ENCODE results near the gene SLC38A9. TPM values are rescaled to one million over a fixed set of nuclear protein-coding genes. Genes with fewer than 3 reads are reported as not detected.

SLC38A9 gene
- total RNA-seq, 3 donors from 2014 or later, result 20.2 to 28.1 (median 20.6) TPM

- Histone ChIP-seq H3K4me3 (no peak overlapping the region), H3K9me3 (no peaks in the 10 kb centered on the region), H3K36me3 (ENCODE audit: low read depth) (no peaks in the 10 kb centered on the region), H3K4me1 (ENCODE audit: low read depth) (no peaks in the 10 kb centered on the region)
- intact Hi-C loops (cut with DNase I, micrococcal nuclease), result no loop called here
- ATAC-seq, result no peak
- TF ChIP-seq, protein P1, sequence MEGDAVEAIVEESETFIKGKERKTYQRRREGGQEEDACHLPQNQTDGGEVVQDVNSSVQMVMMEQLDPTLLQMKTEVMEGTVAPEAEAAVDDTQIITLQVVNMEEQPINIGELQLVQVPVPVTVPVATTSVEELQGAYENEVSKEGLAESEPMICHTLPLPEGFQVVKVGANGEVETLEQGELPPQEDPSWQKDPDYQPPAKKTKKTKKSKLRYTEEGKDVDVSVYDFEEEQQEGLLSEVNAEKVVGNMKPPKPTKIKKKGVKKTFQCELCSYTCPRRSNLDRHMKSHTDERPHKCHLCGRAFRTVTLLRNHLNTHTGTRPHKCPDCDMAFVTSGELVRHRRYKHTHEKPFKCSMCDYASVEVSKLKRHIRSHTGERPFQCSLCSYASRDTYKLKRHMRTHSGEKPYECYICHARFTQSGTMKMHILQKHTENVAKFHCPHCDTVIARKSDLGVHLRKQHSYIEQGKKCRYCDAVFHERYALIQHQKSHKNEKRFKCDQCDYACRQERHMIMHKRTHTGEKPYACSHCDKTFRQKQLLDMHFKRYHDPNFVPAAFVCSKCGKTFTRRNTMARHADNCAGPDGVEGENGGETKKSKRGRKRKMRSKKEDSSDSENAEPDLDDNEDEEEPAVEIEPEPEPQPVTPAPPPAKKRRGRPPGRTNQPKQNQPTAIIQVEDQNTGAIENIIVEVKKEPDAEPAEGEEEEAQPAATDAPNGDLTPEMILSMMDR (IDR thresholded peaks at IDR 0.05), result no peak
- no peak for DNase-seq
These were observed 30.8 kb downstream of the SLC38A9 start for GRCh38 chr5:55681301-55681700.

DNA sequence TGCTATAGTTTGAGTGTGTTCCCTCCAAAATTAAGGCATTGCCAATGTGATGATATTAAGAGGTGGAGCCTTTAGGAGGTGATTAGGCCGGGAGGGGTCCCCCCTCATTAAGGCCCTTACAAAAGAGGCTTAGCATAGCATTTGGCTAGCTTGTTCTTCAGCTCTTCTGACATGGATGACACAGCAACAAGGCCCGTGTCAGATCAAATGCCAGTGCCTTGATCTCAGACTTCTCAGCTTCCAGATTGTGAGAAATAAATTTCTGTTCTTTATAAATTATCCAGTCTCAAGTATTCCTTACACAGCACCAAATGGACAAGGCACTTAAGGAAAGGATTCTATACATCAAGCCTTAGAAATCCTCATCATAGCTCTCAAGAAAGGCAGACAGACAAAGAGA lies 31.8 kb downstream of the SLC38A9 start:
- H3K36me3 ChIP-seq (ENCODE audit: low read depth), result no peaks in the 10 kb centered on the region
- intact Hi-C loops (cut with DNase I, micrococcal nuclease), result no loop called here
- H3K9me3 ChIP-seq, result no peaks in the 10 kb centered on the region
- ATAC-seq, result no peak
- DNase-seq, result no peak
- H3K4me1 ChIP-seq (ENCODE audit: low read depth), result no peaks in the 10 kb centered on the region
- TF ChIP-seq, protein P1 (IDR thresholded peaks at IDR 0.05), result no peak
- H3K4me3 ChIP-seq, result no peak overlapping the region

- TF ChIP-seq, protein P1 (IDR thresholded peaks at IDR 0.05), result no peak
- DNase-seq (no peak), ATAC-seq (no peak)
- H3K36me3 ChIP-seq (ENCODE audit: low read depth), result no peaks in the 10 kb centered on the region
- H3K4me3 ChIP-seq, result no peak overlapping the region
- H3K9me3 ChIP-seq, result no peaks in the 10 kb centered on the region
- intact Hi-C loops (cut with DNase I, micrococcal nuclease), result no loop called here
- no peaks in the 10 kb centered on the region for H3K4me1 ChIP-seq (ENCODE audit: low read depth)
These were observed 32.6 kb downstream of the SLC38A9 start for GRCh38 chr5:55679556-55679955.

DNA sequence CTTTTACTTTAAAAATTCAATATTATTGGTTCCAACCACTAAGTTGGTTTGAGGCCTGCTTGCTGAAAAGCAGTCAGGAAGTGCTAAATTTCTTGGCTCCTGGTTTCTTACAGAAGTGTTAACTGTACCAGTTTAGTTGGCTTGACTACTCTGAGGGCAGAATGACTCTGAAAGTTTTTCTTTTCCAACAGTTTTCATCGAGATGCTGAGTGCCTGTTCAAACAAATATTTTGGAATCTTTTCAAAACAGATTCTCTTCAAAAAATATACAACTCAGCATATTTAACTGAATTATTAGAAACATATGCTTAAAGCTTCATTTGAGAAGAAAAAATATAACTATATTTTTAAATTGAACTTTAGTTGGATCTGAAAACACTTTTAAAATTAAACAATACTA lies 37.0 kb downstream of the SLC38A9 start:
- DNase-seq (no peak), ATAC-seq (no peak)
- intact Hi-C loops (cut with DNase I, micrococcal nuclease), result no loop called here
- H3K9me3 ChIP-seq, result no peaks in the 10 kb centered on the region
- no peak overlapping the region for H3K4me3 ChIP-seq
- TF ChIP-seq, protein P1 (IDR thresholded peaks at IDR 0.05), result no peak
- no peaks in the 10 kb centered on the region for H3K36me3 ChIP-seq (ENCODE audit: low read depth)
- no peaks in the 10 kb centered on the region for H3K4me1 ChIP-seq (ENCODE audit: low read depth)

DNA sequence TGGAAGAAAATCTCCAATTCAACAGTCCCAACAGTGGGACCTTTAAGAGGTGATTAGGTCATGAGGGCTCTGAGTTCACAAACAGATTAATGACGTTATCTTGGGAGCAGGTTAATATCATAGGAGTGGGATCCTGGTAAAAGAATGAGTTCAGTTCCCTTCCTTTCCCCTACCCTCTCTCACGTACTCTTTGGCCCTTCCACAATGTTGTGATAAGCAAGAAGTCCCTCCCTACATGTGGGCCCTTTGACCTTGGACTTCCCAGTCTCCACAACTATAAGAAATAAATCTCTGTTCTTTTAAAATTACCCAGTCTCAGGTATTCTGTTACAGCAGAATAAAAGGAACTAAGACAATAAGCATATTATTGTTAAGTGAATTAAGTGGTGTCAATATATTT lies 37.8 kb downstream of the SLC38A9 start:
- intact Hi-C loops (cut with DNase I, micrococcal nuclease), result no loop called here
- Histone ChIP-seq H3K36me3 (ENCODE audit: low read depth) (no peaks in the 10 kb centered on the region), H3K9me3 (no peaks in the 10 kb centered on the region), H3K4me1 (ENCODE audit: low read depth) (no peaks in the 10 kb centered on the region), H3K4me3 (no peak overlapping the region)
- TF ChIP-seq, protein P1 (IDR thresholded peaks at IDR 0.05), result no peak
- no peak for DNase-seq
- ATAC-seq, result no peak

DNA sequence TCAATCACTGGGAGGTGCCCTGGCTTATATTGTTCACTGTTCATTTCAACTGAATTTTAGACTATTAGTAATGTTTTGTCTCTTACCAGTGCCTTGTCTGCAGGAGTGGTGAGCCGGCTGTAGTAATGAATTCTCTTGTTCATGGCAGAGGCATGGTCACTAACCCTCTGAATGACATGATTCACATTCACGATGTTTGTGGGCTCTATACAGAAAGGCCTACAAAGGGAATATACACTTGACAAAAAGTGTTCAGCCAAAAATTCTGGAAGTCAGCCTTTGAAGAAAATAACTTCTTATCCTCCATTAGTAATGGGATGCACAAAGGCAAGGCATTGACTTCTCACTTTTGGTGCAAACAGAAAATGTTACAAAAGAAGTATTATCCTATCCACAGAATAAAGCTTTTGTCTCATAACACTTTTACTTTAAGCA lies 39.6 kb downstream of the SLC38A9 start:
- Histone ChIP-seq H3K36me3 (ENCODE audit: low read depth) (no peaks in the 10 kb centered on the region), H3K4me3 (no peak overlapping the region), H3K9me3 (no peaks in the 10 kb centered on the region), H3K4me1 (ENCODE audit: low read depth) (no peaks in the 10 kb centered on the region)
- TF ChIP-seq, protein P1 (IDR thresholded peaks at IDR 0.05), result no peak
- no peak for ATAC-seq
- DNase-seq, result no peak
- intact Hi-C loops (cut with DNase I, micrococcal nuclease), result no loop called here
